Erythroblast (primary cell): ENCODE results near the gene BRAP.

Experiments used
- GATA1 ChIP-seq: IDR thresholded peaks from 2 replicates; pipeline ENCODE4 v1.6.1; 2011; ENCODE audit warnings: low read depth, mild to moderate bottlenecking, control low read depth, low read length, moderate library complexity
- POLR2A ChIP-seq: IDR thresholded peaks from 2 replicates; pipeline ENCODE4 v1.6.1; 2011; ENCODE audit warnings: mild to moderate bottlenecking, low read length

- TF ChIP-seq POLR2A (no peak), GATA1 (no peak)
Measured at GRCh38 chr12:111705672-111706071, 19.9 kb upstream of the BRAP start.
